ENCODE measurements around the gene TMPRSS5. TPM values are rescaled to one million over a fixed set of nuclear protein-coding genes. Genes with fewer than 3 reads are reported as not detected.

The TMPRSS5 gene
- total and polyA plus RNA-seq, 10 donors: 0.42 to 1.7 (median 0.71) TPM

- no peaks in the 10 kb centered on the region for H3K4me1 ChIP-seq
- TF ChIP-seq POLR2AphosphoS5 (IDR thresholded peaks at IDR 0.05) (no peak), POLR2A (IDR thresholded peaks at IDR 0.05) (no peak), CTCF (IDR thresholded peaks at IDR 0.05 in 8 of 11, conservative IDR thresholded peaks at IDR 0.05 in 3 of 11) (no peak)
- no peak overlapping the region for H3K4me3 ChIP-seq
- H3K9me3 ChIP-seq: peaks cover 0 to 14% (median 7%) of the 10 kb centered on the region in 8 donors
- no peak for DNase-seq
- WGBS, 5 donors: 88 to 95% (median 90%) methylated on average over 9 of the region's 9 CpGs
- H3K27me3 ChIP-seq (replicated peaks in 1 of 7): no peaks in the 10 kb centered on the region
- intact Hi-C loops (cut with DNase I; ENCODE audit: low total_unique reads): no loop called here
- no peak overlapping the region for H3K27ac ChIP-seq
- no peaks in the 10 kb centered on the region for H3K36me3 ChIP-seq
These were observed 67.7 kb downstream of the TMPRSS5 start for GRCh38 chr11:113638376-113638775.

- intact Hi-C loops (cut with DNase I; ENCODE audit: low total_unique reads): no loop called here
- Histone ChIP-seq H3K4me3 (no peak overlapping the region), H3K36me3 (no peaks in the 10 kb centered on the region), H3K4me1 (no peaks in the 10 kb centered on the region), H3K27ac (no peak overlapping the region), H3K27me3 (replicated peaks in 1 of 7) (no peaks in the 10 kb centered on the region), H3K9me3 (peaks cover 0 to 14% (median 7%) of the 10 kb centered on the region in 8 donors)
- WGBS, 5 donors: 32 to 59% (median 49%) methylated on average over 2 of the region's 2 CpGs
- DNase-seq: no peak
- TF ChIP-seq CTCF (IDR thresholded peaks at IDR 0.05 in 8 of 11, conservative IDR thresholded peaks at IDR 0.05 in 3 of 11) (no peak), POLR2A (IDR thresholded peaks at IDR 0.05) (no peak), POLR2AphosphoS5 (IDR thresholded peaks at IDR 0.05) (no peak)
These were observed 68.5 kb downstream of the TMPRSS5 start for GRCh38 chr11:113637636-113638035.

Small RNA genes within 50 kb of the gene (small RNA-seq; reads per million reads assigned to genes)
- gene RPS29P19: 0 reads per million in 4 donors

Other genes with a start within 250 kb of the TMPRSS5 start
- not detected for gene DRD2, start 230.9 kb downstream of the TMPRSS5 start, total RNA-seq
- not detected for gene DRD2, start 230.9 kb downstream of the TMPRSS5 start, polyA plus RNA-seq
- 10 to 100 TPM; 10.6 to 15.7 (median 12.2) TPM for gene ZW10, start 67.4 kb upstream of the TMPRSS5 start, total RNA-seq
- 1 to 10 TPM; 3.2 to 5.1 (median 3.9) TPM for gene ZW10, start 67.4 kb upstream of the TMPRSS5 start, polyA plus RNA-seq
- gene CLDN25, start 73.5 kb upstream of the TMPRSS5 start, total RNA-seq: not detected
- gene CLDN25, start 73.5 kb upstream of the TMPRSS5 start, polyA plus RNA-seq: not detected
- 10 to 100 TPM; 25.3 to 44.8 (median 32.7) TPM for gene USP28, start 169.3 kb upstream of the TMPRSS5 start, total RNA-seq
- 1 to 10 TPM; 4.2 to 6.7 (median 5.5) TPM for gene USP28, start 169.3 kb upstream of the TMPRSS5 start, polyA plus RNA-seq
- not detected for gene HTR3B, start 198.5 kb upstream of the TMPRSS5 start, total RNA-seq
- not detected for gene HTR3B, start 198.5 kb upstream of the TMPRSS5 start, polyA plus RNA-seq

All from spleen (tissue), 11 donors.